ENCODE measurements around the gene RMI1. TPM values are rescaled to one million over a fixed set of nuclear protein-coding genes. Genes with fewer than 3 reads are reported as not detected.

The RMI1 gene
- total and polyA plus RNA-seq, 2 of the 8 experiments (the other 6 are each of a cell fraction or from before 2014, with no cell fraction given), result 3.0 to 34.1 TPM

DNA sequence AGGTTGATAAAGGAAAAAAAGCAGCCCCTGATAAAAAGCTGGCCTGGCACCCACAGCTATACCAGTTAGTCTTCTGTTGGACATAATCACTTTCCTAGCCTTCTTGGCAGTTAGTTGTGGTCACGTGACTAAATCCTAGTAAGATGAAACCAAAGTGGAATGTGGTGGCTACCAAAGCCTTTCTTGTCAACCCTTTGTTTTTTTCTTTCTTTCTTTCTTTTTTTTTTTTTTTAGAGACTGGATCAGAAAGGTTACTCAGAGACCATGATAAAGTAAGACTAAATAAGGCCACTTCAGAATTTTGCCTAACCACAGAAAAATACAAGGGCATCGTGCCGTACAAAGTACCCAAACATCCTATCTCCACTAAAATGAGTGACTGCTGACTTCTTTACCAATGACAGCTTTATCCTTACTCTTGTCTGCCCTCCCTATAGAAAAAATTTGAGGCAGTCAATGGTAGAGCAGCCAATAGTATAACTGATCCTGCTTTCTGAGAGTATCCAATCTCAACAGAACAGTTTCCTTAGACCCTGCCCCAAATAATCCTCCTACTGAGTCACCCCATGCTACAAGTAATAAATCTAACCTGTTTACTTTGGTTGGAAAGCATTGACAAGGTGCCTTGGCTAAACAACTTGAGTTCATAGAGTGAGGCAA is 45.2 kb upstream of the RMI1 start:
- H3K4me1 ChIP-seq (replicated peaks in 1 of 4; ENCODE audit: control insufficient read depth in 3 of 4, insufficient read depth in 4 of 4, low read length in 3 of 4), result peaks cover 0 to 6% (median 2%) of the 10 kb centered on the region in 4 experiments; a peak in 4 of 7 replicates
- no peak overlapping the region for H3K9ac ChIP-seq (replicated peaks in 1 of 4; ENCODE audit: extremely low read depth in 1 of 4, low read depth in 3 of 4, low read length in 3 of 4)
- POLR2A ChIA-PET (ENCODE audit: partially characterized antibody), result interaction anchor here (0.6 to 1.2 kb wide), 3 partner anchors 14 to 268 kb away, joined by 3 to 5 read pairs (median 4); partner anchors contain the start of genes HNRNPK and KIF27
- no peak overlapping the region for H3K4ac ChIP-seq (replicated peaks; ENCODE audit: insufficient read length, low read depth, low read length)
- H3K27ac ChIP-seq (ENCODE audit: low read depth, low read length), result no peak overlapping the region
- H3K27me3 ChIP-seq (replicated peaks in 1 of 4; ENCODE audit: control insufficient read depth in 3 of 4, extremely low read depth in 1 of 4, insufficient read depth in 3 of 4, low read length in 3 of 4), result no peaks in the 10 kb centered on the region
- no peaks in the 10 kb centered on the region for H3K79me1 ChIP-seq (ENCODE audit: low read depth, low read length)
- no peak overlapping the region for H2BK120ac ChIP-seq (replicated peaks; ENCODE audit: low read depth, low read length)
- H3K4me2 ChIP-seq (ENCODE audit: insufficient read depth in 1 of 2, low read depth in 2 of 2, low read length in 2 of 2), result peak overlapping the region in 1 of 2 experiments; percentile 3; a peak in 1 of 4 replicates
- TF ChIP-seq SP1 (IDR thresholded peaks at IDR 0.05; ENCODE audit: low read depth, low read length), result no peak
- no peak for TF ChIP-seq POU5F1 (IDR thresholded peaks at IDR 0.05; ENCODE audit: low read depth, low read length)
- TF ChIP-seq, protein P1, sequence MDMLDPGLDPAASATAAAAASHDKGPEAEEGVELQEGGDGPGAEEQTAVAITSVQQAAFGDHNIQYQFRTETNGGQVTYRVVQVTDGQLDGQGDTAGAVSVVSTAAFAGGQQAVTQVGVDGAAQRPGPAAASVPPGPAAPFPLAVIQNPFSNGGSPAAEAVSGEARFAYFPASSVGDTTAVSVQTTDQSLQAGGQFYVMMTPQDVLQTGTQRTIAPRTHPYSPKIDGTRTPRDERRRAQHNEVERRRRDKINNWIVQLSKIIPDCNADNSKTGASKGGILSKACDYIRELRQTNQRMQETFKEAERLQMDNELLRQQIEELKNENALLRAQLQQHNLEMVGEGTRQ (IDR thresholded peaks at IDR 0.05; ENCODE audit: low read length), result peak; percentile 74
- TF ChIP-seq JUND (IDR thresholded peaks at IDR 0.05; ENCODE audit: low read length), result no peak
- no peak for TF ChIP-seq SP4 (IDR thresholded peaks at IDR 0.05; ENCODE audit: low read length)
- TF ChIP-seq POLR2A (IDR thresholded peaks at IDR 0.05; ENCODE audit: control extremely low read depth in 1 of 2, low read depth in 2 of 2, low read length in 2 of 2), result no peak
- CTCF ChIA-PET (ENCODE audit: partially characterized antibody), result interaction anchor here (1.0 to 2.9 kb wide), 4 partner anchors 11 to 360 kb away, joined by 3 to 9 read pairs (median 4); partner anchors contain the start of gene KIF27
- no peaks in the 10 kb centered on the region for H4K20me1 ChIP-seq (replicated peaks in 1 of 2; ENCODE audit: control insufficient read depth in 1 of 2, insufficient read depth in 2 of 2, low read length in 2 of 2)
- no peak overlapping the region for H2AK5ac ChIP-seq (ENCODE audit: low read depth, low read length)
- H3K23ac ChIP-seq (ENCODE audit: insufficient read length), result no peak overlapping the region
- no peak overlapping the region for H2BK5ac ChIP-seq (ENCODE audit: low read depth, low read length)
- H2BK15ac ChIP-seq (ENCODE audit: low read length), result no peak overlapping the region
- H4K5ac ChIP-seq (ENCODE audit: insufficient read length, low read depth, low read length), result no peak overlapping the region
- no peak overlapping the region for H3K4me3 ChIP-seq (ENCODE audit: extremely low read depth in 1 of 4, insufficient read depth in 2 of 4, low read depth in 3 of 4, low read length in 4 of 4)
- H3K9me3 ChIP-seq (ENCODE audit: insufficient read depth in 2 of 2, low read depth in 1 of 2, low read length in 1 of 2), result no peaks in the 10 kb centered on the region
- no peaks in the 10 kb centered on the region for H3K23me2 ChIP-seq (ENCODE audit: low read depth, low read length)
- no peak for FAIRE-seq
- H4K8ac ChIP-seq (ENCODE audit: extremely low read depth, insufficient read depth, low read length), result no peak overlapping the region
- no peak overlapping the region for H3K56ac ChIP-seq (replicated peaks; ENCODE audit: insufficient read length, low read depth, low read length)
- DNase-seq (ENCODE audit: low read depth in 1 of 2, low spot score in 2 of 2), result no peak
- no peak overlapping the region for H3K14ac ChIP-seq (ENCODE audit: insufficient read length)
- no peak overlapping the region for H2BK12ac ChIP-seq (ENCODE audit: low read depth, low read length)
- H4K91ac ChIP-seq (replicated peaks; ENCODE audit: insufficient read length, low read length), result no peak overlapping the region
- H3K36me3 ChIP-seq (ENCODE audit: control insufficient read depth in 2 of 4, insufficient read depth in 4 of 4, low read length in 3 of 4), result no peaks in the 10 kb centered on the region
- no peaks in the 10 kb centered on the region for H3K79me2 ChIP-seq (ENCODE audit: control insufficient read depth in 1 of 2, insufficient read depth in 2 of 2, low read length in 2 of 2)
- H3K18ac ChIP-seq (ENCODE audit: extremely low read depth, low read length), result no peak overlapping the region
- H2AFZ ChIP-seq (ENCODE audit: low read length), result peak overlapping the region; percentile 77; the same call in 1 of the 2 replicates
- H2BK20ac ChIP-seq (ENCODE audit: low read length), result no peak overlapping the region
- WGBS, 2 experiments (ENCODE audit: extremely low coverage in 1 of 2, insufficient coverage in 1 of 2, insufficient read length in 1 of 2, insufficient replicate concordance in 2 of 2, low coverage in 1 of 2, low lambda C conversion rate in 2 of 2, missing lambda C conversion rate in 1 of 2), result 75% methylated on average over 3 of the region's 3 CpGs; no CpG with 5 or more reads in 1 of the 2 experiments
